K562 (cell line): ENCODE measurements around the gene NLRC3. TPM values are rescaled to one million over a fixed set of nuclear protein-coding genes. Genes with fewer than 3 reads are reported as not detected.

ENCODE experiments used
- ARNT ChIP-seq, 2 experiments: fragments of 450-650 bp; IDR thresholded peaks; 2 replicates each; pipeline ENCODE4 v1.6.1; 2016; ENCODE audit warnings: mild to moderate bottlenecking in 1 of 2
- ATF2 ChIP-seq: sonication (generic); formaldehyde crosslinking; IDR thresholded peaks from 2 replicates; pipeline ENCODE4 v1.8.1; 2022; ENCODE audit warnings: missing genetic modification reagents
- CBX3 ChIP-seq, 2 experiments: IDR thresholded peaks; 1 replicate in 1 of 2; 2 replicates in 1 of 2; pipeline ENCODE4 v1.6.1; 2012; ENCODE audit warnings: inconsistent platforms in 2 of 2, low read length in 2 of 2, borderline replicate concordance in 1 of 2, control low read depth in 1 of 2
- CBX8 ChIP-seq: fragments of 200-600 bp; sonication (generic); IDR thresholded peaks from 2 replicates; pipeline ENCODE4 v1.6.1; 2012; ENCODE audit warnings: borderline replicate concordance, mixed run types, low read depth, mild to moderate bottlenecking, moderate library complexity, mixed read lengths, low read length, control low read depth, inconsistent platforms; ENCODE audit not compliant: poor library complexity, severe bottlenecking; ENCODE audit errors: extremely low read depth
- CHD2 ChIP-seq: IDR thresholded peaks from 2 replicates; pipeline ENCODE4 v1.6.1; 2011; ENCODE audit warnings: low read depth, low read length
- CHD4 ChIP-seq: fragments of 200-600 bp; sonication (generic); IDR thresholded peaks from 3 replicates; pipeline ENCODE4 v1.6.1; 2012; ENCODE audit warnings: low read depth, mild to moderate bottlenecking, mixed read lengths, low read length, inconsistent platforms; ENCODE audit not compliant: insufficient read depth, insufficient replicate concordance, poor library complexity, severe bottlenecking
- DLX4 ChIP-seq: fragments of 250-450 bp; sonication (Bioruptor Pico); IDR thresholded peaks from 2 replicates; pipeline ENCODE4 v1.6.1; 2021; ENCODE audit warnings: mild to moderate bottlenecking
- DNMT1 ChIP-seq: fragments of 450-650 bp; IDR thresholded peaks from 2 replicates; pipeline ENCODE4 v1.6.1; 2016; ENCODE audit warnings: antibody characterized with exemption, mild to moderate bottlenecking
- ID3 ChIP-seq, 2 experiments: fragments of 250-450 bp in 1 of 2; fragments of 450-650 bp in 1 of 2; sonication (Bioruptor Pico) in 1 of 2; IDR thresholded peaks; 2 replicates each; pipeline versions ENCODE4 v1.6.1 to v1.8.0; 2016 to 2021; ENCODE audit warnings: mild to moderate bottlenecking in 2 of 2, moderate library complexity in 2 of 2, missing compliant biosample characterization in 1 of 2, missing genetic modification characterization in 1 of 2
- KDM2B ChIP-seq: fragments of 250-450 bp; sonication (Bioruptor Pico); IDR thresholded peaks from 2 replicates; pipeline ENCODE4 v1.8.0; 2021; ENCODE audit warnings: mild to moderate bottlenecking, moderate library complexity
- MCM2 ChIP-seq: fragments of 450-650 bp; IDR thresholded peaks from 2 replicates; pipeline ENCODE4 v1.6.1; 2017; ENCODE audit warnings: low read depth, mild to moderate bottlenecking
- MED1 ChIP-seq: sonication (generic); formaldehyde crosslinking; IDR thresholded peaks from 2 replicates; pipeline ENCODE4 v1.8.1; 2023; ENCODE audit warnings: missing genetic modification reagents, borderline replicate concordance
- MEF2D ChIP-seq: conservative IDR thresholded peaks from 2 replicates; pipeline ENCODE4 v1.6.1; 2016; ENCODE audit warnings: low read depth, missing genetic modification characterization, missing compliant biosample characterization
- NBN ChIP-seq: fragments of 450-650 bp; IDR thresholded peaks from 2 replicates; pipeline ENCODE4 v1.6.1; 2016; ENCODE audit warnings: low read depth, mild to moderate bottlenecking
- NFE2L1 ChIP-seq: fragments of 450-650 bp; IDR thresholded peaks from 2 replicates; pipeline ENCODE4 v1.6.1; 2016; ENCODE audit warnings: missing genetic modification characterization, low read depth, mild to moderate bottlenecking, missing compliant biosample characterization, moderate library complexity, borderline replicate concordance
- POLR2AphosphoS5 ChIP-seq: IDR thresholded peaks from 2 replicates; pipeline ENCODE4 v1.6.1; 2011; ENCODE audit warnings: mild to moderate bottlenecking, low read depth, low read length, moderate library complexity; ENCODE audit not compliant: control insufficient read depth, insufficient read depth
- PRMT5 ChIP-seq: sonication (generic); formaldehyde crosslinking; IDR thresholded peaks from 2 replicates; pipeline ENCODE4 v1.5.0; 2020; ENCODE audit warnings: missing genetic modification reagents
- SUPT5H ChIP-seq: fragments of 450-650 bp; IDR thresholded peaks from 2 replicates; pipeline ENCODE4 v1.6.1; 2016
- ZBTB9 ChIP-seq: fragments of 450-650 bp; formaldehyde crosslinking; IDR thresholded peaks from 2 replicates; pipeline ENCODE4 v1.4.0; 2020; ENCODE audit warnings: mild to moderate bottlenecking, moderate library complexity
- ZNF174 ChIP-seq: fragments of 250-450 bp; sonication (Bioruptor Pico); IDR thresholded peaks from 2 replicates; pipeline ENCODE4 v1.4.0; 2020; ENCODE audit warnings: mild to moderate bottlenecking
- ZNF3 ChIP-seq: fragments of 250-450 bp; sonication (Bioruptor Pico); IDR thresholded peaks from 2 replicates; pipeline ENCODE4 v1.5.0; 2021; ENCODE audit warnings: mild to moderate bottlenecking, moderate library complexity
- ZNF408 ChIP-seq: fragments of 250-450 bp; sonication (Bioruptor Pico); IDR thresholded peaks from 2 replicates; pipeline ENCODE4 v1.4.0; 2020; ENCODE audit warnings: low read depth, mild to moderate bottlenecking, moderate library complexity
- ZNF699 ChIP-seq: fragments of 250-450 bp; sonication (Bioruptor Pico); IDR thresholded peaks from 2 replicates; pipeline ENCODE4 v1.8.0; 2021; ENCODE audit warnings: mild to moderate bottlenecking, moderate library complexity; ENCODE audit not compliant: insufficient replicate concordance
- ZSCAN29 ChIP-seq: fragments of 450-650 bp; IDR thresholded peaks from 2 replicates; pipeline ENCODE4 v1.6.1; 2017
- ZSCAN32 ChIP-seq: fragments of 450-650 bp; formaldehyde crosslinking; IDR thresholded peaks from 2 replicates; pipeline ENCODE4 v1.4.0; 2020; ENCODE audit warnings: mild to moderate bottlenecking, moderate library complexity
- polyA plus RNA-seq, 8 experiments: library from polyadenylated mRNA; depleted of rRNA in 4 of 8; stranded (reverse) in 5 of 8; unstranded in 3 of 8; fragments of >200 nt; fragmentation: Nextera tagmentation in 2 of 8; fragmentation: Illumina TruSeq in 1 of 8; extraction: Ambion mirVana in 2 of 8; extraction: Trizol in 1 of 8; gene quantifications; 2 replicates each; pipeline versions ENCODE4 v1.2.1 to v1.2.3, GENCODE V29; 2011 to 2014; ENCODE audit warnings: inconsistent platforms in 1 of 8, missing spikeins in 1 of 8
- total RNA-seq, 7 experiments: library from RNA; depleted of rRNA in 6 of 7; stranded (reverse); fragments of >200 nt in 6 of 7; fragmentation: Illumina TruSeq in 2 of 7; extraction: Trizol in 2 of 7; gene quantifications; 2 replicates each; pipeline versions ENCODE4 v1.2.1 to v1.2.3, GENCODE V29; 2011 to 2021; ENCODE audit warnings: low replicate concordance in 1 of 7

Gene NLRC3
- total and polyA plus RNA-seq, 9 of the 15 experiments (the other 6 are each of a cell fraction or from before 2014, with no cell fraction given), result 0.03 to 0.13 (median 0.03) TPM; not detected in 4

- peak; percentile 42; the same call in 1 of the 2 replicates for TF ChIP-seq ZBTB9
- no peak for TF ChIP-seq DLX4 (CRISPR knock-in tag)
- no peak for TF ChIP-seq CBX3 (IDR thresholded peaks at IDR 0.05; ENCODE audit: borderline replicate concordance in 1 of 2, low read length in 2 of 2)
- no peak for TF ChIP-seq ATF2 (CRISPR knock-in tag)
- 0 out of 2 replicates have a peak, but pooled peaks have one; percentile 14 for TF ChIP-seq NBN
- no peak for TF ChIP-seq ZSCAN32
- TF ChIP-seq MCM2, result no peak
- no peak for TF ChIP-seq CHD4
- TF ChIP-seq CHD2, result no peak
- no peak for TF ChIP-seq ZNF408
- no peak for TF ChIP-seq ZNF174 (CRISPR knock-in tag)
- TF ChIP-seq ZSCAN29, result no peak
- TF ChIP-seq MEF2D (tag), result no peak
- no peak for TF ChIP-seq ARNT (IDR thresholded peaks at IDR 0.05)
- peak; percentile 55; the same call in 1 of the 2 replicates for TF ChIP-seq POLR2AphosphoS5
- TF ChIP-seq CBX8, result no peak
- no peak for TF ChIP-seq NFE2L1 (tag)
- TF ChIP-seq KDM2B (CRISPR knock-in tag), result peak; percentile 37; the same call in 1 of the 2 replicates
- TF ChIP-seq MED1 (CRISPR knock-in tag), result no peak
- no peak for TF ChIP-seq ZNF699 (CRISPR knock-in tag)
- no peak for TF ChIP-seq ZNF3 (CRISPR knock-in tag)
- TF ChIP-seq DNMT1, result no peak
- no peak for TF ChIP-seq PRMT5 (CRISPR knock-in tag)
- peak; percentile 75 for TF ChIP-seq SUPT5H
- TF ChIP-seq ID3 (CRISPR knock-in tag; IDR thresholded peaks at IDR 0.05), result no peak
- no peak for TF ChIP-seq ID3 (tag; IDR thresholded peaks at IDR 0.05)
These were observed 34.2 kb upstream of the NLRC3 start, which contains the start of gene SLX4 (continued) for GRCh38 chr16:3611146-3611975.
